ENCODE data around the gene LEP.

The LEP gene

GRCh38 chr7:128251337-128251736, 10.3 kb downstream of the LEP start:
- DNase-seq = no peak

DNA sequence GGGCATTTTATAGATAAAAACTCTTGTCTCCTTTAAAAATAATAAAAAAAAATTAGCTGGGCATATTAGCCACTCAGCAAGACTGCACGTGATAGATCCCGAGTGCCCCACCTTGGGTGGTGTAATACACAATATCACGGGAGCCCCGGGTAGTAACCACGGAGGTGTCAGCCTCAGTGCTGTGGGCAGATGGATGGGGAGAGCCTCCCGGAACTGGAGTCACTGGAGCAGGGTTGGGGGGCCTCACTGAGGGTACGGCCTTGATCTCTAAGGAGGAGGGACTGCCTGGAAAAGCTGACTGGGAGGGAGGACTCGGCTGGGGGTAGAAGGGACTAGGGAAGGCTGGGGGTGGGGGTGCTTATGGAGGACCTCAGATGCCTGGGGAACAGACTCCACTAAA, 12.6 kb downstream of the LEP start:
- no peak for DNase-seq

DNA sequence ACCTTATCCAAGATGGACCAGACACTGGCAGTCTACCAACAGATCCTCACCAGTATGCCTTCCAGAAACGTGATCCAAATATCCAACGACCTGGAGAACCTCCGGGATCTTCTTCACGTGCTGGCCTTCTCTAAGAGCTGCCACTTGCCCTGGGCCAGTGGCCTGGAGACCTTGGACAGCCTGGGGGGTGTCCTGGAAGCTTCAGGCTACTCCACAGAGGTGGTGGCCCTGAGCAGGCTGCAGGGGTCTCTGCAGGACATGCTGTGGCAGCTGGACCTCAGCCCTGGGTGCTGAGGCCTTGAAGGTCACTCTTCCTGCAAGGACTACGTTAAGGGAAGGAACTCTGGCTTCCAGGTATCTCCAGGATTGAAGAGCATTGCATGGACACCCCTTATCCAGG, 13.4 kb downstream of the LEP start:
- no peak for DNase-seq

DNA sequence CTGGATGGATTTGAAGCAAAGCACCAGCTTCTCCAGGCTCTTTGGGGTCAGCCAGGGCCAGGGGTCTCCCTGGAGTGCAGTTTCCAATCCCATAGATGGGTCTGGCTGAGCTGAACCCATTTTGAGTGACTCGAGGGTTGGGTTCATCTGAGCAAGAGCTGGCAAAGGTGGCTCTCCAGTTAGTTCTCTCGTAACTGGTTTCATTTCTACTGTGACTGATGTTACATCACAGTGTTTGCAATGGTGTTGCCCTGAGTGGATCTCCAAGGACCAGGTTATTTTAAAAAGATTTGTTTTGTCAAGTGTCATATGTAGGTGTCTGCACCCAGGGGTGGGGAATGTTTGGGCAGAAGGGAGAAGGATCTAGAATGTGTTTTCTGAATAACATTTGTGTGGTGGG, 14.2 kb downstream of the LEP start:
- DNase-seq = no peak

GRCh38 chr7:128257458-128257857, 16.4 kb downstream of the LEP start:
- DNase-seq = no peak

DNA sequence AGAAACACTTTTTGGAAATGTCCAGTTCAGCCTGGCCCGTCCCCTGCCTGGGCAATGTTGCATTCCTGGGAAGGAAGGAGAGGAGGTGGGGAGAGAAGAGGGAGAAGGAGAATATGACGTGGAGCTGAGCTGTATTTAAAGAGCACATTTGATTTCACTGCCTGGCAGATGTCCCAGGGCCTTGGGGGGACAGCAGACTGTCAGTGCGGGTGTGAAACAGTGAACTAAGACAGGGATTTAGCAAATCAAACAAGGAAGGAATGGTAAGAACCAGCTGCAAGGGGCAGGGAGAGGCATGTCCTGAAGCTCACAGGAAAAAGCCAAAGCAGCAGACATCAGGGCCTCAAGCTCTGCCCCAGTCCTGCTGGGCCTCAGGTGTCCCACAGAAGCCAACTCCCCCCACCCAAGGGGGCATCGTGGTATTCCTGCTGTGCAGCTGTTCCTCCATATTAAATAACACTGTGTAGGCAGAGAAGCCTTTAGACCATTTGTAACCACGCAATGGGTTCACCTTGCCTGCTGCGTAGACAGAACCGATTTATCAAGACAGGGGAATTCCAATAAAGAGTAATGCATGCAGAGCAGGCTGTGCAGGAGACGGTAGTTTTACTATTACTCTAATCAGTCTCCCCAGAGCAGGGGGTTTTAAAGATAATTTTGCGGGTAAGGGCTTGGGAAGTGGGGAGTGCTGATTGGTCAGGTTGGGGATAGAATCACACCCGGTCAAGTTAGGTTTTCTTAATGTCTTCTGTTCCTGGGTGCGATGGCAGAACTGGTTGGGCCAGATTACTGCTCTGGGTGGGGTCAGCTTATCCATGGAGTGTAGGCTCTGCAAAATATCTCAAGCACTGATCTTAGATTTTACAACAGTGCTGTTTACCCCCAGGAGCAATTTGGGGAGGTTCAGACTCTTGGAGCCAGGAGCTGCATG, 18.3 kb downstream of the LEP start:
- no peak for DNase-seq

- no peak for DNase-seq
Observed at GRCh38 chr7:128260069-128260795, 19.2 kb downstream of the LEP start.

GRCh38 chr7:128262273-128263028, 21.4 kb downstream of the LEP start:
- no peak for DNase-seq

GRCh38 chr7:128263420-128263819, 22.3 kb downstream of the LEP start:
- DNase-seq = no peak

DNA sequence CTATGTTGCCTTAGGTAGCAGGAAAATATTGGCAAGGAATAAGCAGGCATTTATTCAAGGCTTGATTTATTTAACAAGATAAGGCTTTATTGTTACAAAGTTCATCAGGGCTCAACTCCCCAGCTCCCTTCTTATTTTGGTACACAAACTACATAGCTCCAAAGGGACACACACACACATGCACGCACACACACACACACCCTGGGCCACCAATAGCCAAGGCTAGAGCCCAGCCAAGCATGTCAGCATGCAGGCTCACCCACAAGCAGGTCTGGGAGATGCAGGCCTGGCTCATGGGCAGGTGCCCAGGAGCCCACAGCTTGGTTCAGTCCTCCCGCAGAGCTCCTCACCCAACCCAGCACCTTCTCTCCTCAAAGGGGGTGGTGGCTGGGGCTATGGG, 23.4 kb downstream of the LEP start:
- DNase-seq = no peak

- no peak for DNase-seq
Observed at GRCh38 chr7:128265156-128265905, 24.3 kb downstream of the LEP start.

DNA sequence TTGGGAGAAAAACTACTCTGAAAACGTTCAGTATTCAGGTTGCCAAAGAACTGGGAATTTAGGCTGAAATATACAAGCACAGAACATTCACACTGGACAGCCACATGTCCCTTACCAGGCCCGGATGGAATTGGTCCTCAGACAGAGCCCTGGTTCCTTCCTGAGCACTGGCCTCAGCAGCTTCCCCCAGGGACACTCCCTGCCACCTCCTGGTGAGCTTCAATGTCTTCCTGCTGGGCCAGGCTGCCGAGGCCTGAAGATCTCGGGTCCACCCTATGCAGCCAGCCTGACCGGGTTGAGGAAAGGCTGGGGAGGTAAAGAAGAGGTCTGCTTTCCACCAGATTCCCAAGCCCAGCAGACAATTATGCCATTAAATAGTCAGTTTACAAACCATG, 24.8 kb downstream of the LEP start:
- no peak for DNase-seq

DNA sequence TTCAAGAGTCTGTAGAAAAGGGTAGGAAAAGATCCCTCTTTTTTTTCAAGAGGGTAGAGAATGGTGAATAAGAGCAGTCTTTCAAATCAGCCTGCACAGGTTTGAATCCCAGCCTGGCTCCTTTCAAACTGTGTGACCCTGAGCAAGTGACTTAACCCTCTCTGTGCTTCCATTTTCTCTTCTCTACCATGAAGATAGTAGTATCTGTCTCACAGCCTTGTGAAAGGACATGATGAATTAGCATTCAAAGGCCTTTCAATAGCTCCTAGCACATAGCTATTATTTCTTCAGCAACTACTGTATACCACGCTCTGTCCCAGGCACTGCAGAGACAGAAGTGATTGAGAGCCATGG, 25.4 kb downstream of the LEP start:
- no peak for DNase-seq

GRCh38 chr7:128266883-128267594, 26.0 kb downstream of the LEP start:
- DNase-seq = no peak

DNA sequence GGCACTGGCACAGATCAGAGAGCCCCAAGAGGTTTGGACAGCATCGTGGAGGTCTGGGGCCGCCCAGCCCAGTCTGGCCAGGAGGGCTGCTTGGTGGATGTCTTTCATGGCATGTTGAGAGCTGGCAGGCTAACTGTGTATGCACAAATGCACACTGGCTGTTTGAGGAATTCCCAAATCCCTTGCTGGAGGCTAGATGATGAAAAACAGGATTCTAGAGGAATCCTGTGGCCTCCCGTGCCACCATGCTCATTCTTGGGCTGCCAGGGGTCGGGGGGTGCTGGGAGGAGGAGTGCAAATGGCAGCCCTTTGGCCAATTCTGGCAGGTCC, 26.5 kb downstream of the LEP start:
- no peak for DNase-seq

DNA sequence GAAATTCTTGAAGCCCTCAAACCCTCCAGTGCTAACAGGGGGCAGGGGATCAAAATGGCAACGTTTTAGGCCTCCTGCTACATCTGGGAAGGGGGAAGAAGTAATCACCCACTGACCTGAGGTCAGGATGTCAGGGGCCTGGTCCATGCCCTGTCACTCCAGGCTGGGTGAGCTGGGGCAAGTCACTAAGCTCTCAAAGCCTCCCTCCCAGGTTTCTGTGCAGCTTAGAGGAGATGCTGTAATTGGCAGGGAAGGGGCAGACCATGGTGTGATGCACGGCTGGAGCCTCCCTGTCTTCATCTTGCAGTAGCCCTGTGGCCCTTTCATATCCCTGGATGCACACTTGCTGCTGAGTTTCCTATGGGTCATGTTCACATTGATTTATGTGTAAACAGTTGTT, 27.2 kb downstream of the LEP start:
- DNase-seq = no peak

DNA sequence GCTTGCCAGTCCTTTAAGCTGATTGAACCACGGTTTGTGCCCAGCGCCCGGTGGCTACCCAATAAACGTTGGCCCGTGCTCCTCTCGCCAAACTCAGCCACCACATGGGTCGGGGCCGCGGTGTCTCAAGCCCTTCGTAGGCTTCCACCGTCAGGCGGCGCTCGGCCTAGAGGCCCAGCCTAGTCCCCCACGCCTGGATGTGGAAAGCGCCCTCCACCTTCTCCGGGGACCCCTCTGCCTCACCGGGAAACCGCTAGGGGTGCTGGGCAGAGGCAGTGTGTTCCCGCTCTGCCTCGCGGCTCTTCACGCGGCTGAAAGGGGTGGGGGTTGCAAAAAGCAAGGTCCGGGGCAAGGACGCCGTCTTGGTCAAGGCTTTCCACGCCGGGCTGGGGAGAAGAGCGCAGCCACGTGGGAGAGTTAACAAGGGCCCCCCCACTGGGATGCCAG, 29.8 kb downstream of the LEP start:
- no peak for DNase-seq

DNA sequence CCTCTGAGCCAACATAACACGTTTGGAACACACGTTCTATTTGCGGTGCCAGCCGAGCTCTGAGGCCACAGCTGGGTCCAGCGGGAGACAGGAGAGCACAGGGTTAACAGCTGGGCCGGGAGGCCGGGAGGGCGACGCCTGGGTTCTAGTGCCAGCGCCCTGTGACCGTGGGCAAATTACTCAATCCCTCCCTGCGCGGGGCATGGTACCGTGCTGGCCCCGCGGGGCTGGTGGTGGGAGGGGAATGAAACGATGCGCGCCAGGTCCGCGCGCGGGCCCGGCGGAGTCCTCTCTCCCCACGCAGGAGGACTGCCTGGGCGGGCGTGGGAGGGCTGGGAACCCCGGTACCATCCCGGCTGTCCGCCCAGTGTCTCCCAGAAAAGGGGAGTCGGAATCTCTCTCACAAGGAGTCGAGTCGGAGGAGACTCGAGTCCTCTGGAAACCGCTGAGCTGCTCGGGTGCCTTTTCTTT, 30.4 kb downstream of the LEP start:
- no peak for DNase-seq

- no peak for DNase-seq
Observed at GRCh38 chr7:128271942-128272481, 30.9 kb downstream of the LEP start.

DNA sequence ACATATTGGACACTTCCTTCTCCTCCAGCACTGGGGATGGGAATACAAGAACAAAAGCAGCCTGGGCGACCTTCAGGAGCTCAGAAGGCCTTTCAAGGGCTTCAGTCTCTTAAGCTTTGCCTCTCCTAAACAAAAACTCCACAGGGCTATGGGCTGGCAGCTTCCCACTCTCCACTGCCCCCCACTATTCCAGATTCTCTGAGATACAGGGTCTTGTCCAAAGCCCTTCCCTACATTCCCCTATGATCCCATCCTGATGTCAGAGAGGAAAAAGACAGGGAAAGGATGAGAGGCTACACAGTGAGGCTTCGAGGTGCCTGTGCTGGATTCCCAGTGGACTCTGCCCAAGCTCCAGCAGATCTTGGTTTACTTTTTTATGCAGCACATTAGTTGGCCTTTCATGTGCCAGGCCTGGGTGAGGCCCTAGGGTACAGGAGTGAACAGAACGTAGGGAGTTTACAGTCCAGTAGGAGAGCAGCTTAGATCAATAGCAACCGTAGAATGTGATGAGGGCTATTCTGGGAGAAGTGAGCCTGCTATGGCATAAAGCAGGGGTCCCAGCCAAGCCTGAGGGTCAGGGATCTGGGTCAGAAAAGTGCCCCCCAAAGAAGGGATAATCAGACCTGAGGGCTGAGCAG, 33.3 kb downstream of the LEP start:
- no peak for DNase-seq

DNA sequence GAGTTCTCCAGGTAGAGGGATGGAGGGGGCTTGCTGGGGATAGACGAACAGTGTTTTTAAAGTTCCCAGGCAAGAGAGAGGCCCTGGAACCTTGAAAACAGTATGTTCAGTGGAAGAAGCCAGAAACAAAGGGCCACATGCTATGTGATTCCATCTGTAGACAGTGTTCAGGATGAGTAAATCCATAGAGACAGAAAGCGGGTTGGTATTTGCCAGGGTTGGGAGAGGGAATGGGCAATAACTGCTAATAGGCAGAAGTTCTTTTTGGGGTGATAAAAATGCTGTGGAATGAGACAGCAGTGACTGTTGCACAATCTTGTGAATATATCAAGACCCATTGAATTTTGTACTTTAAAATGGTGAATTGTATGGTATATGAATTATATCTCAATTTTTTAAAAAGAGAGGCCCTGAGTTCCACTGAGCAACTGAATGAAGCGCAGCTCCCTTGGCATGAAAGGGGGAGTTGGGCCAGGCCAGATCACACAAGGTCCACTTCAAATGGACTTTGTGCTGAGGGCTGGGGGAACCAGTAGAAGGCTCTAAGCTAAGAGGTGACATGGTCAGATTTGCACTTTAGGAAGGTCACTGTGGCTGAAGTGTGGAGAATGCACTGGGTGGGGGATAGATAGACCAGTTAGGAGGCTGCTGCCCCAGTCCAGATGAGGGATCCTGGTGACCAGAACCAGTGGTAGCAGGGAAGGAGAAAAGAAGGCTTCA, 34.0 kb downstream of the LEP start:
- no peak for DNase-seq

Data from activated CD4-positive, alpha-beta T cell treated with anti-CD3 and anti-CD28 coated beads, Interleukin-2, Interleukin-6, amounts not matched to agents 100 ng/mL and 50 ng/mL, durations not matched to agents 16 hours and 8 hours (primary cell).